ENCODE data around the gene ZMYND8.
"Not testable (repeated sequence)": the region's sequence is repeated elsewhere in the genome, so short reads cannot be mapped to it uniquely, and the experiment has no call there.

ZMYND8 gene

DNA sequence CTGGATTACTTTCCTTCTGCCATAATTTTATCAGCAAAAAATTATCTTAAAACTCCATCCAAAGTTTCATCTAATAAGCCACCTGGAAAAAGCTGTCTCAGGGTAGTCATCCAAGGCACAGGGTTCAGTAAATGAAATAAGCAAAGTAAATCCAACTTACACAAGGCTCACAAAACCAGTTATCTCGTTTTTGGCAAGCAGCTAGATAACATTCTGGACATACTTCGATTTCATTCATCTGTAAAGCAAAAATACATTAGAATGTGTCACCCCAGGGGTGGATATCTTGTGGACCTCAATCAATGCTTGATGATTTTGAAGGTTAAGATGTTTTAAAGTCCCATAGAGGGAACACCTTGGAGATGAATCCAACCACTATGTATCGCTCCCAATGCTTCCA, 73.1 kb downstream of the ZMYND8 start:
- DNase-seq: no peak

DNA sequence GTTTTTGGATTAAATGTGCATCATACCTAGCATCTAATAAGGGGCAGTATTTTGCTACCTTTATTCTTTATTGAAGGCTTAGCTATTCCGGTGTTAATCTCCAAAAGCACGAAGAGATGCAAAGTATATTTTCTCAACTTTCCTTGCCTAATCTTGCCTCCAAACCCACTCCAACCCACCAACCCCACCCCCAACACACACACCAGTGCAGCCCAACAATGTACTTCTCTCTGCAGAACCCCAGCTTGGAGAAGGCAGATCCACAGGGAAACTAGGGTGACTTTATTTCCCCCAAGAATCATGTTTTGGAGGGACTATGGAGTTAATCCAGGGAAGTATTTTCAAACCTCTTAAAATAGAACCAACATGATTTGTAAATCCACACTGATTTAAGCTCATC, 73.6 kb downstream of the ZMYND8 start:
- no peak for DNase-seq

DNA sequence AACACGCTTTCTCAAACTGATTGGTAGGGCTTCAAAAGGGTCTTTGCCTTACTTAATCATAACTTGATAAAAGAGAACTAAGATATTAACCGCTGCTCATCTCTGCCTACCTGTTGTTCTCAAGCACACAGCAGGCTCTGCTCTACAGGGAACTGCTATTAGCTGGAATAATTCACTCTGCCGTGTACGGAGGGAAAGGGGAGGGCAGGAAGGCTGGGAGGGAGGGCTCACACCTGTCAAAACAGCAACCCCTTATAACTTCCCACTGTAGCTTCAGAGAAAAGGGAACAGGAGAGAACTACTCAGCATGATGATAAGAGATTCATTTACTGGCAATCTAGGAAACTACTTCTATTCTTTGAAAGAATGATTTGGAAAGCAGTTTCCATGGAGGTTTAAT, 75.1 kb downstream of the ZMYND8 start:
- DNase-seq: no peak

DNA sequence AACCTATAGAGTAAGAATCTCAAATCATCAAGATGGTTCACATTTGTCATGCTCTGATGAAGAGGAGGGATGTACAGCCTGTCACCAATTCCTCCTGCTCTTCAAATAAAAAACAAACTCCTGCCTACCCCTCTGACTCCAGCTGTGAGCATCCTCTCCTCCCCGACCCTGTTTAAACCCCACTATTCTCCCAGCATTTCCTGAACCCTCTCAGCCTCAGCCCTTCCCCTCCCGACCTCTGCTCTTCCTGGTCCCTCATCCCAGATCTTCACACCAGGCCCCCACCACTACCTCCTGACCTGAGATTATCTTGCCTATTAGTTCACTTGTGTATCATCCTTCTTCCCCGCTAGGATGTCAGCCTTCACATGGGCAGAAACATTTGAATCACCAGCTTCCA, 75.8 kb downstream of the ZMYND8 start:
- DNase-seq: no peak

DNA sequence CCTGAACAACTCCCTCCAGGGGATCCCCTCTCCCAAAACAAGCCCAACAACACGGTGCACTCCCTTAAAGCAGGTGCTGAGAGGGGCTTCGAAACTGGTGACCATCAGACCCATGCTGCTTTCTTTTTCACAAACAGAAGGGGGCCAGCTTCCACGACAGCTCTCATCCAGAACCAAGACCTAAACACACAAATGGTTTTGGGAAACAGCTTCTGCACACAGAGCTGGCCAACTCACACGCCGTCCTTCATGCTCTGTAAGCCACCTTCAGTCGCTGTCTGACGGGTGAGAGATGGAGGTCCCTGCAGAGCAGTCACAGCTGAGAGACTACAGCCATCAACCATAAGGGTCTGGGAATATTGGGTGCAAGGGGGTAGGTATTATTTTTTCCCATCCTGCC, 76.3 kb downstream of the ZMYND8 start:
- DNase-seq: no peak

DNA sequence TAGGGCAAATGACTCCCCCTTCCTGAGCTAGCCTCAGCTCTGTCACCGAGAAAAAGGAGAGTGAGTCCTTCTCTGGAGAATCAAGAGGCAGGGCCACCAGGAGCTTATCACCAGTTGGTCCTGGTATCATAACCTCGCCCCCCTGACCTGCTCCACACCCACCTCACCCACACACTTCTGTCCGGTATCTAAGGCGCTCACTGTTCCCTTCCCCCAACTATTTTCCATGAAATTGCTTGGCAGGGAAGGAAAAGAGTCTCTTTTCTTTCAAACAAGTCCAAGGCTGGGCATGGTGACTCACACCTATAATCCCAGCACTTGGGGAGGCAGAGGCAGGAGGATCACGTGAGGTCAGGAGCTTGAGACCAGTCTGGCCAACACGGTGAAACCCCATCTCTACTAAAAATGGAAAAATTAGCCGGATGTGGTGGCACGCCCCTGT, 77.6 kb downstream of the ZMYND8 start:
- no peak for DNase-seq

DNA sequence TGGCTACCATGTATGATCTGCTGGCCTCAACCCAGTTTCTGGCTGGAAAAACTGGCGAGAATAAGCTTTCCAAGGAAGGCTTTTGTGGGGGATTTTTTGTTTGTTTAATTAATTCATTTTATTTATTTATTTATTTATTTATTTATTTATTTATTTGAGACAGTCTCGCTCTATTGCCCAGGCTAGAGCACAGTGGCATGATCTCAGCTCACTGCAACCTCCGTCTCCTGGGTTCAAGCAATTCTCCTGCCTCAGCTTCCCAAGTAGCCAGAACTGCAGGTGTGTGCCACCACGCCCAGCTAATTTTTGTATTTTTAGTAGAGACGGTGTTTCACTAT, 79.0 kb downstream of the ZMYND8 start:
- DNase-seq: not testable (repeated sequence)

DNA sequence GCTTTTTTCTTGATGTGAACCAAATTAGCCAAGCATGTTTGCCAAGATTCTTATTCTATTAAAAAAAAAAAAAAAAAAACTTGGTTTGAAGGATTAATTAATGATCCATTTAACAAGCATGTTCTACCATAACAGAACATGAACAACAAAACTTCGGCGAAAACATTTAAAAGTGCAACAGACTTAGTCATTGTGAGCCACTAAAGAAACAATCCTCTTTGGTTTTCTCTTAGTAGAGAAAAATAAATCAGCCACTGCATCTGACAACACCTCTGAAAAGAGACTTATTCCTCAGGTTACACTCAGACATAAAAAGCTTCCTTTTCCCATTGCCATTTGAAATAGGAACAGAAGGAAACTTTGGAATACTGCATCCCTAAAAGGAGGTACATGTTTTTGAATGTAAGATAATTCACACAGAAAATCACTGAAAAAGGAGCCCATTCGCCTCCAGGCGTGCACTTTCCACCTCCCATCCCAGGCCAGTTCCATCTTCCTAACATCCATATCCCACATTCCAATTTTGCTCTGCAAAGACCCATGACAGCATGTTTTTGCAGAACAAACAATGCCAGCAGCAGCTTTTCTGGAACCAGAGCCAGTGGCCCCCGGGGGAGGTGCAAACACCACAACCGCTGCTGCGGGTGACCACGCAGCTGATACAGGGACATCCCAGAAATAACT, 79.5 kb downstream of the ZMYND8 start:
- DNase-seq: no peak

DNA sequence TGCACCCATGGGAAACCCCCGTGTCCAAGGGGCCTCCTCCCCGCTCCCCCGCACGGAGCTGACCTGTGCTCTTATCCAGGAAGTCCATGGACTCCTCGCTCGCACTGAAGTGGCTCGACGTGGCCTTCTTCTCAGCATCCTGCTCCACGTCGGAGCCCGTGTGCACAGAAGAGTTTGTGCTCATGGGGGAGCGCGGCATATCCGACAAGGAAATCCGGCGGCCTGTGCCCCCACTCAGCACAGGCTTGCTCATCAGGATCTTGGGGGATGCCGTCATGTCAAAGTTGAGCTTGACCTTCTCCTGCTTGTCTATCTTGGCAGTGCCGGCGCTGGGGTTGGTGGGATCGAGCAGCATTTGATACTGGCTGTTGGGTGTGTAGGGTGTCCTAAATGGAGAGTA, 80.2 kb downstream of the ZMYND8 start:
- no peak for DNase-seq

DNA sequence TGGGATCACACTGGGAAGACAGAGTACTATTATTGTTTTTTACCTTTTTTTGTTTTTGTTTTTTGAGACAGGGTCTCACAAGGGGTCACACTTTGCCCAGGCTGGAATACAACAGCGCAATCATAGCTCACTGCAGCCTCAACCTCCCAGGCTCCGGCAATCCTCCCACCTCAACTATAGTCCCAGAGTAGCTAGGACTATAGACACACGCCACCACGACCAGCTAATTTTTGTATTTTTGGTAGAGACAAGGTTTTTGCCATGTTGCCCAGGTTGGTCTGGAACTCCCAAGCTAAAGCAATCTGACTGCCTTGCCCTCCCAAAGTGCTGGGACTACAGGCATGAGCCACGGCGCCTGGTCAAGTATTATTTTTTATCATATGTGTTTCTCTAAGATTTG, 81.0 kb downstream of the ZMYND8 start:
- no peak for DNase-seq

DNA sequence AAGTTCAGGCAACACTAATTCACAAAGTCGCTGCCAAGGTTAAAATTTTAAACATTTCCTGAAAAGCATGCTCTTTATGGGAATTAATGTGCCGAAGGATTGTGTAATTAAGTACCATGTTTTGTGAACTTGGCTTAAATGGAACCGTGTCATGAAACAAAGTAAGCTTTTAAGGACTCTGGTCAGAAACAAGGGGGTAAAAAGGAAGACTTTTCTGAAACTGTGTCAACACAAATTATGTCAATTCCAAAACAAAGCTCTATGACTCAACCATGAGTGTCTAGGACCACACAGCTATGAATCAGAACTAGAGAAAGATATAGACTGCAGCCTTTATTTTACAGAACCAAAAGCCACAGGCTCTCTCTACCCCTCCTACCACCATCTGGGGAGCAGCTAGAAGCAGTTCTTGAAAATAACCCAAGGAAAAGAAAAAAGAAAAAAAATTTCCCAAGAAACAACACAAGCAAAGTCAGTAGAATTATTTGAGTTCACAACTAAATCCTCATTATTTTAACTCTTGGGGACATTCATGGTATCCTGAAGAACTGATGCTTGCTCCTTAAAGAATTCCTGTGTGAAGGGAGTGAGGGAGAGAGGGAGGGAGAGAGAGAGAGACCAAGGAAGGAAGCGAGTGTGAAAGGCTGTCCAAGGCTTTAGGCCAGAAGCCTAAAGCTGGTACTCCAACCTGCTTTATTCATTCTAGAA, 81.9 kb downstream of the ZMYND8 start:
- no peak for DNase-seq

DNA sequence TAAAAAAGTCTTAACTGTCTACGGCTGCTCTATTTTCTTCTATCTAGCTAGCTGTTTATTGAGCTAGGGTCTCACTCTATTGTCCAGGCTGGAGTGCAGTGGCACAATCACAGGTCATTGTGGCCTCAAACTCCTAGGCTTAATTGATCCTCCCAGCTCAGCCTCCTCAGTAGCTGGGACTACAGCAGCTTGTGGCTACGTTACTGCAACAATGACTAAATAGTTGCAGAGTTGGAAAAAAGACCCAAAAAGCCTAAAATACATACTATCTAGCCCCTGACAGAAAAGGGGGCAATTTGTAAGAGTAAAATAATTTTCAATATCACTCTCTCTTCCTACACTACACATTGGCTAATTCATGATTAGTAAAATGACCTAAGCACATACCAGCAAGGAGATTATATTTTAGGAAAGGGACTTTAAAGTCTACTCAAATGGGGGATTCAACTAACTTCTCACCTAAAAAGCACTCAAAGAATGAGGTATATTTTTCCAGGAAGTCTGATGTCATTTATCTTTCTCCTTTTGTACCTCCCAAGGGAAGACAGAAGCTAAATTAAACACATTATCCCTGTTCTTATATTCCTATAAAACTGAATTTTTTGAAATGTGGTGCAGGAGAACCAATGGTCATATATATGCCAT, 82.8 kb downstream of the ZMYND8 start:
- no peak for DNase-seq

DNA sequence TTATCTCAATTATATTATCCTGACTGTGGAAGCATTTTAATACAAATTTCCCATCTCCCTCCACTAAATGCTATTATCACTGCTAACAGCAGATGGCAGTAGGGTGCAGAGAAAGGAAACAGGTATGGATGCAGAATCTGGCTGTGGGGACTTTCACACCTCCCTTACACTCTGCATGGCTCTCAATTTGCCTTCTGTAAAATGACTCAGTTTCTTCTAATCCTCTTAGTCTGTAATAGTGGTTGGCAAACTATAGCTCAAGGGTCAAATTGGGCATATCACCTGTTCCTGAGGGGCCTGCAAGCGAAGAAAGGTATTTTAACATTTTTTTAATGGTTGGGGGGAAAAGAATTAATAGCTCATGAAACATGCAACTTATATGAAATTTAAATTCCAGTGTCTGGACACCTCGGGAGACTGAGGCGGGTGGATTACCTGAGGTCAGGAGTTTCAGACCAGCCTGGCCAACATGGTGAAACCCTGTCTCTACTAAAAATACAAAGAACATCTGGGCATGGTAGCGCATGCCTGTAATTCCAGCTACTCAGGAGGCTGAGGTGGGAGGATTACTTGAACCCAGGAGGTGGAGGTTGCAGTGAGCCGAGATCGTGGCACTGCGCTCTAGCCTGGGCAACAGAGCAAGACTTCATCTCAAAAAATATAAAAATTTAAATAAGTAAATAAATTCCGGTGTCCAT, 83.5 kb downstream of the ZMYND8 start:
- peak; percentile 5 for DNase-seq

DNA sequence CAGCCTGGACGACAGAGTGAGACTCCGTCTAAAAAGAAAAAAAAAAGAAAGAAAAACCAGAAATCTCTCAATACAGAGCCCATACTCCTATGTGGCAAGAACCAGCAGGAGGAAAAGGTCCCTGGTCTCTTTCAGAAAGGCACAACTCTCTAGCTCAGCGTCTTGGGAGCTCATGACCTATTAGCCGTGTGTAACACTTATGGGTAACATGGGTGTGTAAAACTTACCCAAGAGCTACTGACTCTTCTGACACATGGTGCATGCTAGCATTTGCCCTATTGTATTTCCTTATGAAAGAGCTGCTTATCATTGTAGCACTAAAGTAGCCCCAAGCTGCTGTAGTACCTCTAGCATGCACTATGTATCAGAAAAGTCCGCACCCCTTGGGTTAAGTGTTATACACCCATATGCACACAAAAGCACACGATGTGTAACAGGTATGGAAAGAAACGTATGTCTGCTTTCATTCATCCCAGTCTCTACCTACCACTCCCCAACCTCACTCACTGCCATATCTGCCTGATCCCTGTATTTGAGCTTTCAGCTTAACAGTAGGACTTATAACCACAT, 85.4 kb downstream of the ZMYND8 start:
- DNase-seq: no peak

DNA sequence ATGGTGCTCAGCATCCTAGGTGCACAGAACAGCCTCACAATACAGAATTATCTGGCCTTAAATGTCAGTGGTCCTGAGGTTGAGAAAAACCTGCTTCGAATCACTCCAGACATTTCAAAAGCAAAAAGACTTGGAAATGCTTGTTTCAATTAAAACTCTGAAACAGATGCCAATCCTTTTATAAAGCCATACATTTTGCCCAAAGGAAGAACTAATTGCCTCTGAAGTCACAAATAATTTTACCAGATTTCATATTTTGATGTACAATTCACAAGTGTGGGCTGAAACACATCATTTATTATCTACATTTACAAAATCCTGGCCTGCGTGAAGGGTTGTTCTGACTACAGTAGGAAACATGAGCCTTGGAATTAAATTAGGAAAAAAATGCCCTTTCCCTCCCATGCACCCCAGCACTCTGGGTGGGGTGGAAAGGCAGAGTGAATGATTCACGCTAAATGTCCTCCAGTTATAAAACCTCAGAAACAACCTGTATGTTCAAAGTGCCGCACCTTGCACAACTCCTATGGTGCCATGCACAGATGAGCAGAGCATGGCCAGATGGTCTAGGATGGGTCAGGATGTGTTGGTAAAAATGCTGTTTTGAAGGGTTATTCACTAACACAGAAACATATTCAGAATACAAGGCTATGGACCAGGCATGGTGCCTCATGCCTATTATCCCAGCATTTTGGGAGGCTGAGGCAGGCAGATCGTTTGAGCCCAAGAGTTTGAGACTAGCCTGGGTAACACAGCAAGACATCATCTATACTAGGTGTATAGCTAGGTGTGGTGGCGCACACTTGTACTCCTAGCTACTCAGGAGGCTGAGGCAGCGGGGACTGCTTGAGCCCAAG, 87.0 kb downstream of the ZMYND8 start:
- DNase-seq: no peak

DNA sequence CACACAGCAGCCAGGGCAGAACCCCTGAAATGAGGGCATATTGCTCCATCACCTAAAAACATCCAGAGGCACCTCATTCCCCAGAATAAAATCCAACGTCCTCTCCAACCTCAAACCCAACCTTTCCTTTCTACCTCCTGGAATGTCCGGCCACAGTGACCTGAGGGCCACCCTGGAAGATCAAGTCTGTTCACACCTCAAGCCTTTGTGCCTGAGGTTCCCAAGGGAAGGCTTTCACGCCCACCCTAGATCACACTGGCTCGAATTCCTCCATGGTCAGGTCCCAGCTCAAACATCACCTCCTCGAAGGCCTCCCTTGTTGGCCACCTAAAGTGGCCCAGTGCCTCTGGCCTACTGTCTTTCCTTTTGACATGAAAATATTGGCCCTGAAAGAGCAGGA, 88.9 kb downstream of the ZMYND8 start:
- no peak for DNase-seq

DNA sequence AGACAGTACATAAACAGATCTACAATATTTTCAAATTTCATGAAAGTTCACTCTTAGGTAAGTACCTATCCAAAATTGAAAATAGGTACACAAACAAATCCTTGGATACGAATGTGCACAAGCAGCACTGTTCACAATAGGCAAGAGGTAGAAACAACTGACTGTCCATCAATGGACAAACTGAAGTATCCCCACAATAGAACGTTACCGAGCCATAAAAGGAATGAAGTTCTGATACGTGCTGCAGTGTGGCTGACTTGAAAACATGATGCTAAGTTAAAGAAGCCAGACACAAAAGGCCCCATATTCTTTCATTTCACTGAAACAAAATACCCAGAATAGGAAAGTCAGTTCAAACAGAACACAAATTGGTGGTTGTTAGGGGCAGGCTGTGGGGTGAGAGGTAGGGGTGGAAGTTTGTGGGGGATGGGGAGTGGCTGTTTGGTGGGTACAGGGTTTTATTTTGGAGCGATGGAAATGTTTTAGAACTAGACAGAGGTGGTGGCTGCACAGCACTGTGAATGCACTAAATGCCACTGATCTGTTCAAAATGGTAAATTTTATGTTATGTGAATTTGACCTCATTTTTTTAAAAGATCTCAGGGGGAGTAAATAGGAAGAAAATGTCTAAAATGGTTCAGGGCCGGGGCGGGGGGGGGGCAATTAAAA, 89.5 kb downstream of the ZMYND8 start:
- no peak for DNase-seq

DNA sequence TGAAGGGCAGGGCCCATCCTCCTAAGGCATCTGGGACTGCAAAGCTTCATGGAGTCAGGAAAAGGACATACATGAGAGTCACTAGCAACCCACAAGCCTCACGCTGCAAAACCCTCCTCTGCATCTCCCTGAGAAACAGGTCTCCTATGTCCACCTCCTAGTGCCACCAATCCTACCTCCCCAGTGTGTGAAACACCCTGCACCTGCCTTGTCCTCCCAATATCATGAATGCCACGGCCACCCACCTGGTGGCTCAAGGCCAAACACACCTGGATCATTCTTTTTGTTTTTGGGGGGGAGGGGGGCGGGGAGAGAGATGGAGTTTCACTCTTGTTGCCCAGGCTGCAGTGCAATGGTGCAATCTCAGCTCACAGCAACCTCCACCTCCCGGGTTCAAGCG, 90.5 kb downstream of the ZMYND8 start:
- DNase-seq: no peak

DNA sequence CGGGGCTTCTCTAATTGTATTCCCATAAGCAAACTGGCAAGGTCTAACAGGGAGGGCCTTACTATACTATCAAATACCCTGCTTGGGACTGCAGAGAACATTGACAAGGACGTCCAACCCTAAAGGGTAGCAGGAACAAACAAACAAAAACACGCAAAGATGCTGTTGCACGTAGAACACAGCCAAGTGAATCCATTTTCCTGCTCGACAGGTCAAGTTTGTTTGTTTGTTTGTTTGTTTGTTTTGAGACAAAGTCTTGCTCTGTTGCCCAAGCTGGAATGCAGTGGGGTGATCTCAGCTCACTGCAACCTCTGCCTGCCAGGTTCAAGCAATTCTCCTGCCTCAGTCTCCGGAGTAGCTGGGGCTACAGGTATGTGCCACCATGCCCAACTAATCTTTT, 91.3 kb downstream of the ZMYND8 start:
- DNase-seq: no peak

DNA sequence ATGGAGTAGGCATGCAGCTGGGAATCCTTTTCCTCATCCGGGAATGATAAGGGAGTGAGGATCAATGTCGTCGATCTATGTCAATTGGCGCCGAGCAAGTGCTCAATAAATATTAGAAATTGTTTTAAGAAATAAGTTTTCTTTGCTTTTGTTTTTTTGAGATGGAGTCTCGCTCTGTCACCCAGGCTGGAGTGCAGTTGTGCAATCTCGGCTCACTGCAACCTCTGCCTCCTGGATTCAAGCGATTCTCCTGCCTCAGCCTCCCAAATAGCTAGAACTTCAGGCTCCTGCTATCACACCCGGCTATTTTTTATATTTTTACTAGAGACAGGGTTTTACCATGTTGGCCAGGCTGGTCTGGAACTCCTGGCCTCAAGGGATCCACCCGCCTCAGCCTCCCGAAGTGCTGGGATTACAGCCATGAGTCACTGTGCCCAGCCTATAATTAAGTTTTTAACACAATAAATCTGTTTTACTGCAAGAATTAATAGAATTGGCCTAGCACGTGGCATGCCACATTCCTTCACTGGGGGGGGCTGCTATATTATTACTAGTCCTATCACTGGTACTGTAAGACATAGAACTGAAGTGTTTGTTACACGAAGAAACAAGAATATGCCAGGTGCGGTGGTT, 92.2 kb downstream of the ZMYND8 start:
- not testable (repeated sequence) for DNase-seq

DNA sequence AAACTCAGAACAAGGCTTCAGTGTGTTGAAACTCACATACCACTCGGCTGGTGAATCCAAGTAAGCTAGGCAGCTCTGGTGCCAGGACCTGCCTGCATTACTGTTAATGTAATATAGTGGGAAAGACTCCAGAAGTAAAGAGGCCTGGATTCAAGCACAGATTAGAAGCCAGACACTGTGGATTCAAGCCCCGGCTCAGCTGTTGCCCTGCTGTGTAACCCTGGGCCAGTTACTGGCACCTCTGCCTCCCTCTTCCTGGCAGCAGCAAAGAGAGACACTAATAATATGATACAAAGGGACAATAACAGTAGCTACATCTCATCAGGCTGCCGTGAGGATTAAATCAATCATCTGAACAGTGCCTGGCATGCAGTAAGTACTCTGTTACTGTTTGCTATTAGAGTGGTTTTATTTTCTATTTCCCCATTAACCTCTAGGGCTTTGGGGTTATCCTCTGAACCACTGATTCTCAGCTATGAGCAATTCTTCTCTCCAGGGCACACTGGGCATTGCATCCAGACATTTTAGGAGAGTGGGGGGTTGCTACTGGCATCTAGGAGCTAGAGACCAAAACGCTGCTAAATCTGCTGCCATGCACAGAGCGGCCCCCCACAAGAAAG, 92.9 kb downstream of the ZMYND8 start:
- DNase-seq: no peak
